PC-9 (cell line): ENCODE measurements around the gene CADM2. TPM values are rescaled to one million over a fixed set of nuclear protein-coding genes. Genes with fewer than 3 reads are reported as not detected.

Experiments
- BruUV-seq: library from RNA; stranded (reverse); fragments of 400-500 nt; replicated peaks from 2 replicates; lab custom pipeline; 2021; lab: Mats Ljungman, UMichigan
- CTCF ChIA-PET: fragments of 300-600 bp; sonication (Branson Sonifier 250); formaldehyde crosslinking; loops from one replicate; lab custom pipeline; 2022; ENCODE audit warnings: antibody characterized with exemption; lab: Charles Lee
- POLR2A ChIA-PET: fragments of 300-600 bp; sonication (Branson Sonifier 250); formaldehyde crosslinking; loops from one replicate; lab custom pipeline; 2022; ENCODE audit warnings: antibody characterized with exemption; ENCODE audit not compliant: unreplicated experiment; lab: Charles Lee
- DNase-seq, 2 experiments: peaks; one replicate each; pipeline versions ENCODE4 v3.0.0 to v3.0.0-alpha.2; 2015 to 2022; ENCODE audit warnings: mixed read lengths in 1 of 2
- H2AFZ ChIP-seq: fragments of 200-600 bp; sonication (generic); 2 replicates; pipeline ENCODE4 v1.8.1; 2017; ENCODE audit warnings: antibody characterized with exemption
- H3F3A ChIP-seq: fragments of 200-600 bp; sonication (generic); 2 replicates; pipeline ENCODE4 v1.8.1; 2017; ENCODE audit warnings: antibody characterized with exemption, mild to moderate bottlenecking, low read depth; ENCODE audit not compliant: insufficient read depth
- H3K27ac ChIP-seq: fragments of 200-600 bp; sonication (generic); 2 replicates; pipeline ENCODE4 v1.6.1; 2016; ENCODE audit warnings: mixed run types
- H3K27me3 ChIP-seq: fragments of 200-600 bp; sonication (generic); 2 replicates; pipeline ENCODE4 v1.6.1; 2016; ENCODE audit warnings: low read depth, mixed run types; ENCODE audit not compliant: insufficient read depth
- H3K36me3 ChIP-seq: fragments of 200-600 bp; sonication (generic); 2 replicates; pipeline ENCODE4 v1.6.1; 2016; ENCODE audit warnings: low read depth, mixed run types
- H3K4me1 ChIP-seq: fragments of 200-600 bp; sonication (generic); replicated peaks from 2 replicates; pipeline ENCODE4 v1.6.1; 2016; ENCODE audit warnings: mixed run types; ENCODE audit not compliant: insufficient read depth
- H3K4me2 ChIP-seq: fragments of 200-600 bp; sonication (generic); 2 replicates; pipeline ENCODE4 v1.6.1; 2017; ENCODE audit warnings: mixed run types
- H3K4me3 ChIP-seq: fragments of 200-600 bp; sonication (generic); 2 replicates; pipeline ENCODE4 v1.6.1; 2016; ENCODE audit warnings: mixed run types
- H3K79me2 ChIP-seq: fragments of 200-600 bp; sonication (generic); 2 replicates; pipeline ENCODE4 v1.6.1; 2017; ENCODE audit warnings: low read depth, mixed run types
- H3K9me2 ChIP-seq: fragments of 200-600 bp; sonication (generic); 2 replicates; pipeline ENCODE4 v1.8.1; 2017; ENCODE audit warnings: mild to moderate bottlenecking; ENCODE audit not compliant: insufficient read depth
- H3K9me3 ChIP-seq: fragments of 200-600 bp; sonication (generic); 2 replicates; pipeline ENCODE4 v1.8.1; 2016; ENCODE audit warnings: low read depth; ENCODE audit not compliant: insufficient read depth
- H4K20me1 ChIP-seq: fragments of 200-600 bp; sonication (generic); 2 replicates; pipeline ENCODE4 v1.8.1; 2017; ENCODE audit not compliant: insufficient read depth
- CTCF ChIP-seq: fragments of 200-600 bp; sonication (generic); conservative IDR thresholded peaks from 2 replicates; pipeline ENCODE4 v1.6.1; 2017; ENCODE audit warnings: mixed run types, antibody characterized with exemption, mild to moderate bottlenecking, moderate library complexity
- EZH2 ChIP-seq: fragments of 200-600 bp; sonication (generic); IDR thresholded peaks from 2 replicates; pipeline ENCODE4 v1.8.0; 2017; ENCODE audit warnings: antibody characterized with exemption, low read depth
- intact Hi-C: fragments of 100-400 bp; cut with micrococcal nuclease; formaldehyde crosslinking; loops from one replicate; pipeline ENCODE4 v1.10.0; 2022; ENCODE audit not compliant: unreplicated experiment
- total RNA-seq: library from RNA; stranded (reverse); gene quantifications from 2 replicates; pipeline ENCODE4 v1.2.3, GENCODE V29; 2021

The CADM2 gene
- total RNA-seq, 1 experiment from 2014 or later, result 0.59 TPM

GRCh38 chr3:85164436-85164835 is 205.6 kb downstream of the CADM2 start:
- Histone ChIP-seq H3K9me3 (peaks cover 8% of the 10 kb centered on the region), H3K36me3 (no peaks in the 10 kb centered on the region), H2AFZ (no peak overlapping the region), H3K4me3 (no peak overlapping the region), H3K27ac (no peak overlapping the region), H3K79me2 (no peaks in the 10 kb centered on the region), H3K4me2 (no peak overlapping the region), H3K27me3 (no peaks in the 10 kb centered on the region), H3K4me1 (peaks cover 29% of the 10 kb centered on the region), H4K20me1 (no peaks in the 10 kb centered on the region), H3K9me2 (no peaks in the 10 kb centered on the region), H3F3A (peaks cover 13% of the 10 kb centered on the region; the same call in 1 of the 2 replicates)
- CTCF ChIA-PET, result no interaction called here
- POLR2A ChIA-PET, result interaction anchor here (0.6 kb wide), 1 partner anchor 27 kb away, joined by 4 read pairs; no protein-coding TSS in a partner anchor
- TF ChIP-seq EZH2, result no peak
- no peak for TF ChIP-seq CTCF
- no TSS peak for BruUV-seq
- intact Hi-C loops, result no loop called here
- no peak for DNase-seq

GRCh38 chr3:85167576-85167975 is 208.8 kb downstream of the CADM2 start:
- no peak overlapping the region for H3K27ac ChIP-seq
- ChIA-PET POLR2A (no interaction called here), CTCF (no interaction called here)
- no peak overlapping the region for H3K4me3 ChIP-seq
- no TSS peak for BruUV-seq
- no peak overlapping the region for H2AFZ ChIP-seq
- peaks cover 19% of the 10 kb centered on the region; the same call in 1 of the 2 replicates for H3F3A ChIP-seq
- H3K36me3 ChIP-seq, result no peaks in the 10 kb centered on the region
- H4K20me1 ChIP-seq, result no peaks in the 10 kb centered on the region
- H3K4me2 ChIP-seq, result no peak overlapping the region
- no peak for TF ChIP-seq CTCF
- TF ChIP-seq EZH2, result no peak
- peaks cover 8% of the 10 kb centered on the region; the same call in 1 of the 2 replicates for H3K9me3 ChIP-seq
- H3K9me2 ChIP-seq, result no peaks in the 10 kb centered on the region
- H3K27me3 ChIP-seq, result no peaks in the 10 kb centered on the region
- intact Hi-C loops, result no loop called here
- DNase-seq, result no peak
- peaks cover 28% of the 10 kb centered on the region for H3K4me1 ChIP-seq
- H3K79me2 ChIP-seq, result no peaks in the 10 kb centered on the region

DNA sequence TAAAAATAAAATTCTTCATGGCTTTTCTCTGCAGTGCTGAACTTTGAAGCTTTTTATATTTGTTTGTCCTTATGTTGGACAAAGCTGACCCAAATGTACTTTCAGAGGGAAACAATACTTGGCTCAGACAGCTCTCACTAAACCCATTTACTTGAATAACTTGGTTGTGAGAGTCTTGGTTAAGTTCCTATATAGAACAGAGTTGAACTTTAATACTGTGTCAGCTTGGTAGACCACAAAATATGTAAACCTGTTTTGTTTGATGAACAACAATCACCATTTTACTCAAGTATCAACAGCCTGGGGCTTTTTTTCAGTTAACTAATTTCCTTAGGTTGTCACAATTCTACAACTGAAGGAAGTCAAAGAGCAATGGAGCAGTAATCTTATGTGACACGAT is 211.9 kb downstream of the CADM2 start:
- Histone ChIP-seq H3K9me3 (peaks cover 8% of the 10 kb centered on the region), H2AFZ (peak overlapping the region; percentile 26; the same call in 1 of the 2 replicates), H3K4me3 (no peak overlapping the region), H3K27me3 (no peaks in the 10 kb centered on the region), H3K4me2 (peak overlapping the region; percentile 37), H3K36me3 (no peaks in the 10 kb centered on the region), H3K27ac (peak overlapping the region; percentile 74), H3F3A (peaks cover 19% of the 10 kb centered on the region; the same call in 1 of the 2 replicates), H3K4me1 (peaks cover 28% of the 10 kb centered on the region), H3K9me2 (no peaks in the 10 kb centered on the region), H4K20me1 (no peaks in the 10 kb centered on the region), H3K79me2 (no peaks in the 10 kb centered on the region)
- CTCF ChIA-PET, result no interaction called here
- DNase-seq, result peak; percentile 5 to 94
- POLR2A ChIA-PET, result interaction anchor here (0.6 kb wide), 1 partner anchor 34 kb away, joined by 6 read pairs; no protein-coding TSS in a partner anchor
- intact Hi-C loops, result loop anchor here (1.0 kb wide), 1 partner anchor 9 kb away; no protein-coding TSS in a partner anchor
- BruUV-seq, result no TSS peak
- TF ChIP-seq CTCF (no peak), EZH2 (no peak)
